ENCODE measurements around the gene BTF3L4. TPM values are rescaled to one million over a fixed set of nuclear protein-coding genes. Genes with fewer than 3 reads are reported as not detected.

BTF3L4 gene
- total RNA-seq (10 to 100 TPM; 39.4 to 99.6 (median 55.2) TPM), polyA plus RNA-seq (100 to 1,000 TPM in 1 of 3 donors, 10 to 100 TPM in 2; 47.6 to 126 (median 72.3) TPM)
- long read RNA-seq, donor 1, full-length matches to known transcripts: 76 of 76 reads
- long read RNA-seq, donor 1, partial matches to known transcripts: 0 of 76 reads
- long read RNA-seq, donor 1, other reads (novel, unspliced or antisense): 0 of 76 reads
- long read RNA-seq, donor 2, full-length matches to known transcripts: 59 of 79 reads
- long read RNA-seq, donor 2, partial matches to known transcripts: 20 of 79 reads
- long read RNA-seq, donor 2, other reads (novel, unspliced or antisense): 0 of 79 reads
- long read RNA-seq, donor 3, full-length matches to known transcripts: 72 of 72 reads
- long read RNA-seq, donor 3, partial matches to known transcripts: 0 of 72 reads
- long read RNA-seq, donor 3, other reads (novel, unspliced or antisense): 0 of 72 reads
- long read RNA-seq, donor 4, full-length matches to known transcripts: 97 of 102 reads
- long read RNA-seq, donor 4, partial matches to known transcripts: 3 of 102 reads
- long read RNA-seq, donor 4, other reads (novel, unspliced or antisense): 2 of 102 reads
- long read RNA-seq, donor 5, full-length matches to known transcripts: 93 of 99 reads
- long read RNA-seq, donor 5, partial matches to known transcripts: 0 of 99 reads
- long read RNA-seq, donor 5, other reads (novel, unspliced or antisense): 6 of 99 reads
- long read RNA-seq, donor 6, full-length matches to known transcripts: 51 of 55 reads
- long read RNA-seq, donor 6, partial matches to known transcripts: 1 of 55 reads
- long read RNA-seq, donor 6, other reads (novel, unspliced or antisense): 3 of 55 reads
- long read RNA-seq, donor 7, full-length matches to known transcripts: 34 of 34 reads
- long read RNA-seq, donor 7, partial matches to known transcripts: 0 of 34 reads
- long read RNA-seq, donor 7, other reads (novel, unspliced or antisense): 0 of 34 reads
- long read RNA-seq, donor 8, full-length matches to known transcripts: 80 of 90 reads
- long read RNA-seq, donor 8, partial matches to known transcripts: 10 of 90 reads
- long read RNA-seq, donor 8, other reads (novel, unspliced or antisense): 0 of 90 reads
- long read RNA-seq, donor 9, full-length matches to known transcripts: 60 of 95 reads
- long read RNA-seq, donor 9, partial matches to known transcripts: 35 of 95 reads
- long read RNA-seq, donor 9, other reads (novel, unspliced or antisense): 0 of 95 reads
- long read RNA-seq, donor 10, full-length matches to known transcripts: 36 of 36 reads
- long read RNA-seq, donor 10, partial matches to known transcripts: 0 of 36 reads
- long read RNA-seq, donor 10, other reads (novel, unspliced or antisense): 0 of 36 reads

DNA sequence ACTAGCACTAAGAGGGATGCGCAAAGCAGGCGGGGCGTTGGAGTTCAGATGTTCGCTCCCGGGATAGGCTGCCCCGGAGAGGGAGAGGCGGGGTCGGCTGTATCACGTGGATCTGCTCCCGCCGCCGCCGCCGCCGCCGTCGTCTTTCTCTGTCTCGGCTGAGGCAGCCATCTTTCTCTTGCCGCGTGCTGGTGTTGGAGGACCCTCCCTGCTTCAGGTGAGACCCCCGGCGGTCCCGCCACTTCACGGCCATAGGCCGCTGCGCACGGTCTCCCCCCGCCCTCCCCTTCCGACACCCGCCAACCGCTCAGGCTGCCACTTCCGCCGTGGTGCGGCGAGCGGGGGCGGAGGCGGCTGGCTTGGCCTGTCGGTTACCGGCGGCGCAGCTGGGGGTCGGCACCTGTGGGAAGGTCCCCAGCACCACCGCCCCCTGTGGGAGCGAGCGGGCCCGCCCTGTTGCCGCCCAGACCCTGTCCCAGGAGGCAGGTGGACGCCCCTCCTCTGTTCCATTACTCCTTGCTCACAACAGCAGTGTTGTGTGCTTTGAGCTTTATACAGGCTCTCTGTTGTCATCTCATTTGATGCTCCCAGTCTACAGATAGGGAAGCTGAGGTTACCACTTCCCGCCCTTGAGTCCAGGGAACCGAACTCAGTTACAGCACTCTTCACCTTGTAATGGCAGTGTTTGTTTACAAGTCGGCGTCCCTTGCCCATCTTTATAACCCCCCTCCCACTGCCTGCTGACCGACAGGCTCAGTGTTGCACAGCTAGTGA is at the start of gene BTF3L4:
Gene BTF3L4, plus strand, starts transcription at position 133 of the 774 bp plus-strand sequence. CDS start 3,553 bp downstream, outside the sequence.
- 0 to 1% (median 0%) methylated on average over 32 to 54 of the region's 54 CpGs for WGBS, 4 donors
- Histone ChIP-seq H3K9me3 (replicated peaks in 1 of 3) (no peaks in the 10 kb centered on the region), H3K4me3 (peak within 1 kb of the TSS; percentile 30 to 99 (median 85)), H3K4me1 (replicated peaks in 1 of 2) (peaks cover 30 to 44% of the 10 kb centered on the region in 2 donors), H3K36me3 (replicated peaks in 1 of 2) (peaks cover 0 to 23% of the 10 kb centered on the region in 2 donors), H3K27ac (peak within 1 kb of the TSS; percentile 73 to 97 (median 92)), H3K27me3 (no peaks in the 10 kb centered on the region)
- TF ChIP-seq, protein P1, sequence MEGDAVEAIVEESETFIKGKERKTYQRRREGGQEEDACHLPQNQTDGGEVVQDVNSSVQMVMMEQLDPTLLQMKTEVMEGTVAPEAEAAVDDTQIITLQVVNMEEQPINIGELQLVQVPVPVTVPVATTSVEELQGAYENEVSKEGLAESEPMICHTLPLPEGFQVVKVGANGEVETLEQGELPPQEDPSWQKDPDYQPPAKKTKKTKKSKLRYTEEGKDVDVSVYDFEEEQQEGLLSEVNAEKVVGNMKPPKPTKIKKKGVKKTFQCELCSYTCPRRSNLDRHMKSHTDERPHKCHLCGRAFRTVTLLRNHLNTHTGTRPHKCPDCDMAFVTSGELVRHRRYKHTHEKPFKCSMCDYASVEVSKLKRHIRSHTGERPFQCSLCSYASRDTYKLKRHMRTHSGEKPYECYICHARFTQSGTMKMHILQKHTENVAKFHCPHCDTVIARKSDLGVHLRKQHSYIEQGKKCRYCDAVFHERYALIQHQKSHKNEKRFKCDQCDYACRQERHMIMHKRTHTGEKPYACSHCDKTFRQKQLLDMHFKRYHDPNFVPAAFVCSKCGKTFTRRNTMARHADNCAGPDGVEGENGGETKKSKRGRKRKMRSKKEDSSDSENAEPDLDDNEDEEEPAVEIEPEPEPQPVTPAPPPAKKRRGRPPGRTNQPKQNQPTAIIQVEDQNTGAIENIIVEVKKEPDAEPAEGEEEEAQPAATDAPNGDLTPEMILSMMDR (IDR thresholded peaks at IDR 0.05): no peak
- peak in 1 of 2 donors; percentile 93 for TF ChIP-seq POLR2A (IDR thresholded peaks at IDR 0.05)
- intact Hi-C loops (cut with DNase I): no loop called here
- DNase-seq: peak; percentile 93 to 98 (median 97)

DNA sequence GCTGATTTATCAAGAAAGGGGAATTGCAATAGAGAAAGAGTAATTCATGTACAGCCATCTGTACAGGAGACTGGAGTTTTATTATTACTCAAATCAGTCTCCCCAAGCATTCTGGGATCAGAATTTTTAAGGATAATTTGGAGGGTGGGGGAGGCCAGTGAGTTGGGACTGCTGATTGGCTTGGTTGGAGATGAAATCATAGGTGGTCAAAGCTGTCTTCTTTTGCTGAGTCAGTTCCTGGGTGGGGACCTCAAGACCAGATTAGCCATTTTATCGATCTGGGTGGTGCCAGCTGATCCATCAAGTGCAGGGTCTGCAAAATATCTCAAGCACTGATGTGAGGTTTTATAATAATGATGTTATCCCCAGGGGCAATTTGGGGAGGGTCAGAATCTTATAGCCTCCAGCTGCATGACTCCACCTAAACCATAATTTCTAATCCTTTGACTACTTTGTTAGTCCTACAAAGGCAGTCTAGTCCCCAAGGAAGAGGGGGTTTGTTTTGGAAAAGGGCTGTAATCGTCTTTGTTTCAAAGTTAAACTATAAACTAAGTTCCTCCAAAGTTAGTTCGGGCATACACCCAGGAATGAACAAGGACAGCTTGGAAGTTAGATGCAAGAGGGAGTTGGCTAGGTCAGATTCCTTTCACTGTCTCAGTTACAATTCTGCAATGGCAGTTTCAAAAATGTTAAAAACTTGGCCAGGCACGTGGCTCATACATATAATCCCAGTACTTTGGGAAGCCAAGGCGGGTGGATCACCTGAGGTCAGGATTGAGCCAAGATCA is 48.7 kb upstream of the BTF3L4 start:
- 33 to 41% (median 36%) methylated on average over 5 of the region's 5 CpGs for WGBS, 4 donors
- TF ChIP-seq POLR2A (IDR thresholded peaks at IDR 0.05): no peak
- TF ChIP-seq, protein P1 (IDR thresholded peaks at IDR 0.05): no peak
- no peak overlapping the region for H3K27ac ChIP-seq
- intact Hi-C loops (cut with DNase I): no loop called here
- H3K9me3 ChIP-seq (replicated peaks in 1 of 3): no peaks in the 10 kb centered on the region
- no peaks in the 10 kb centered on the region for H3K36me3 ChIP-seq (replicated peaks in 1 of 2)
- H3K27me3 ChIP-seq: no peaks in the 10 kb centered on the region
- H3K4me1 ChIP-seq (replicated peaks in 1 of 2): peaks cover 6 to 11% of the 10 kb centered on the region in 2 donors
- H3K4me3 ChIP-seq: no peak overlapping the region
- DNase-seq: no peak

DNA sequence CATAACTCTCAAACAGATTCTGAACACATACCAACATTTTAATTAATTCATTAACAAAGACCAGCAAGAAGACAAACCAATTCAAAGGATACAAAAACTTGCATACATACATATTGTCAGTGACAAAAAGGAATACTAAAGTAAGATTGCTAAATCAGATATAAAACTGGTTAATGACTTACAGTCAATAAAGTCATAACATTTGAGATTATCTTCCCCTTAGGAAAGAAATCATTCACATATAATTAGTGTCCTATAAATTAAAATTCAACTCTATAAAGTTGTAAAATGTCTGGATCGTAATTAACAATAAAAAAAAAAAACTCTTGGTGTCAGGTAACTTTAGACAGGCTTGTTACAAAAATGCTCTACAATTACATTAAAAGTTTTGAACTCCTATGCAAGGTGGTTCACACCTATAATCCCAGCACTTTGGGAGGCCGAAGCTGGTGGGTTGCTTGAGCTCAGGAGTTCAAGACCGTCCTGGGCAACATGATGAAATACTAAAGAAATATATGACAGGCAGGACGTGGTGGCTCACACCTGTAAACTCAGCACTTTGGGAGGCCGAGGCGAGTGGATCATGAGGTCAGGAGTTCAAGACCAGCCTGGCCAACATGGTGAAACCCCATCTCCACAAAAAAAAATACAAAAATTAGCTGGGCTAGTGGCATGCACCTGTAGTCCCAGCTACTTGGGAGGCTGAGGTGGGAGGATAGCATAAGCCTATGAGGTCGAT is 47.9 kb upstream of the BTF3L4 start:
- Histone ChIP-seq H3K27me3 (no peaks in the 10 kb centered on the region), H3K4me3 (no peak overlapping the region), H3K36me3 (replicated peaks in 1 of 2) (no peaks in the 10 kb centered on the region), H3K4me1 (replicated peaks in 1 of 2) (peaks cover 6 to 11% of the 10 kb centered on the region in 2 donors), H3K9me3 (replicated peaks in 1 of 3) (no peaks in the 10 kb centered on the region), H3K27ac (no peak overlapping the region)
- intact Hi-C loops (cut with DNase I): no loop called here
- DNase-seq: no peak
- WGBS, 4 donors: 89 to 94% (median 91%) methylated on average over 7 of the region's 7 CpGs
- TF ChIP-seq POLR2A (IDR thresholded peaks at IDR 0.05): no peak

Data from adrenal gland (tissue), 19 donors.